PC-9 (cell line): Measurements from ENCODE around the gene ITGB6.

Source experiments
- EZH2 ChIP-seq: fragments of 200-600 bp; sonication (generic); IDR thresholded peaks from 2 replicates; pipeline ENCODE4 v1.8.0; 2017; ENCODE audit warnings: antibody characterized with exemption, low read depth
- TF ChIP-seq, protein P1 (sequence below): fragments of 200-600 bp; sonication (generic); conservative IDR thresholded peaks from 2 replicates; pipeline ENCODE4 v1.6.1; 2017; ENCODE audit warnings: mixed run types, antibody characterized with exemption, mild to moderate bottlenecking, moderate library complexity

DNA sequence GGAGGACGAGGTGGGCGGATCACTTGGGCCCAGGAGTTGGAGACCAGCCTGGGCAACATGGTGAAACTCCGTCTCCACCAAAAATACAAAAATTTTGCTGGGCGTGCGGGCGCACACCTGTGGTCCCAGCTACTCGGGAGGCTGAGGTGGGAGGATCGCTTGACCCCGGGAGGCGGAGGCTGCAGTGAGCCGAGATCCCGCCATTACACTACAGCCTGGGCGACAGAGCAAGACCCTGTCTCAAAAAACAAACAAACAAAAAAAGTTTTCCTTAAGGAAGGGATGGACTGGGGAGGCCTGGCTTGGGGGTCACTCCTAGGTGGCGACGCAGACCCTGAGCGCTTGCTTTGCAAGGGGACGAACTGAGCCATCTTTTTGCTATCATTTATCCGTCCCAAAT, 138.5 kb downstream of the ITGB6 start:
- TF ChIP-seq, protein P1, sequence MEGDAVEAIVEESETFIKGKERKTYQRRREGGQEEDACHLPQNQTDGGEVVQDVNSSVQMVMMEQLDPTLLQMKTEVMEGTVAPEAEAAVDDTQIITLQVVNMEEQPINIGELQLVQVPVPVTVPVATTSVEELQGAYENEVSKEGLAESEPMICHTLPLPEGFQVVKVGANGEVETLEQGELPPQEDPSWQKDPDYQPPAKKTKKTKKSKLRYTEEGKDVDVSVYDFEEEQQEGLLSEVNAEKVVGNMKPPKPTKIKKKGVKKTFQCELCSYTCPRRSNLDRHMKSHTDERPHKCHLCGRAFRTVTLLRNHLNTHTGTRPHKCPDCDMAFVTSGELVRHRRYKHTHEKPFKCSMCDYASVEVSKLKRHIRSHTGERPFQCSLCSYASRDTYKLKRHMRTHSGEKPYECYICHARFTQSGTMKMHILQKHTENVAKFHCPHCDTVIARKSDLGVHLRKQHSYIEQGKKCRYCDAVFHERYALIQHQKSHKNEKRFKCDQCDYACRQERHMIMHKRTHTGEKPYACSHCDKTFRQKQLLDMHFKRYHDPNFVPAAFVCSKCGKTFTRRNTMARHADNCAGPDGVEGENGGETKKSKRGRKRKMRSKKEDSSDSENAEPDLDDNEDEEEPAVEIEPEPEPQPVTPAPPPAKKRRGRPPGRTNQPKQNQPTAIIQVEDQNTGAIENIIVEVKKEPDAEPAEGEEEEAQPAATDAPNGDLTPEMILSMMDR = no peak
- TF ChIP-seq EZH2 = no peak
